HG03460 (cell line): Measurements from ENCODE around the gene IL1RAPL2.

Experiments
- ATAC-seq: cut with Tn5 transposase; IDR thresholded peaks from one replicate; pipeline ENCODE4 v1.9.1; 2021; ENCODE audit not compliant: unreplicated experiment

The IL1RAPL2 gene

DNA sequence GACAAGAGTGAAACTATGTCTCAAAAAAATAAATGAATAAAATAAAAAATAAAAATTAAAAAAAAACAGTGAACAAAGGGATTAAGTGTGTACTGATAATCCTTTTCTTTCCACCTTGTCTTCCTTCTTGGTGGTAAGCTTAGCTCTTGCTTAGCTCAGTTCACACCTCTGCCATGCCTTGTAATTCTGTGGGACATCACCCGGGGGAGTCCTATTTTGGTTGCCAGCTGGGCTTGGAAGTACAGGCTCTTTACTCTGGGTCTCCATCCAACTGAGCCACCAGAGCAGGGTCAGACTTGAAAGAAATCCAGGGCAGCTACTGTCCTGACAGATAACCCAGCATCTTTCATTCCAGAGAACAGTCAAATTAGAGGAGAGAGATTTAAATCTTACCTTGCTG lies 858.7 kb downstream of the IL1RAPL2 start:
- no peak for ATAC-seq

DNA sequence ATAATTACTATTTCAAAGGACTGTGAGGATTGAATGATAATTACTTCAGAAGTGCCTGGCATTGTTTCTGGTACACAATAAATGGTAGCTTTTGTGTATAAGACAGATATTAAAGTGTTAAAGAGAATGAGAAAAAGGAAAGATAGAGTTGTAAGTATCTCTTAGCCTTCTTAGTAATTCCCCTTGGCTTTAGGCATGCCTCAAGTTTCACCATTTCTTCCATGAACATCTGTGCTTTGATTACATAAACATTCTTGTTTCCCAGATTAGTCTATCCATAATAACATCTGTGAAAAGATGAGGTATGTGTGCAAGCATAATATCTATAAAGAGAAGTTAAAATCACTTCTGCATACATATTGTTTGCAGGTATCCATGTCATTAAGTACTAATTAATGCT lies 885.4 kb downstream of the IL1RAPL2 start:
- no peak for ATAC-seq

DNA sequence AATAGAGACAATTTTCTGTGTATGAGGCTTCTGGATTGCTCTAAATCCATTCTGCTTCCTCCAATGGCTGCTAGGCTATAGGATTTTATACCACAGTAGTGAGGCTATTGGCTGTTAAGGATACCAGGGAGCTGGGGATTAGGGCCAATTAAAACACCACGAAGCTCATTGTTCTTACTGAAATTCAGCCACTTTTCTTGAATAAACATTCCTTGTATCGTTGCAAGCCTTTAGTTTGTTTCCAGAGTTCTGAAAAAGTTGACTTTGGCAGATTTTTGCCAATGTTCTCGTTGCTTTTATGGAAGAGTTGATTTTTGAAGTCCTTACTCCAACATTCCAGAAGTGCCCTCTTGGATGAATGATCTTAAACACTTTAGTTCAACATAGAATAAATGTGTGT lies 892.8 kb downstream of the IL1RAPL2 start:
- no peak for ATAC-seq

DNA sequence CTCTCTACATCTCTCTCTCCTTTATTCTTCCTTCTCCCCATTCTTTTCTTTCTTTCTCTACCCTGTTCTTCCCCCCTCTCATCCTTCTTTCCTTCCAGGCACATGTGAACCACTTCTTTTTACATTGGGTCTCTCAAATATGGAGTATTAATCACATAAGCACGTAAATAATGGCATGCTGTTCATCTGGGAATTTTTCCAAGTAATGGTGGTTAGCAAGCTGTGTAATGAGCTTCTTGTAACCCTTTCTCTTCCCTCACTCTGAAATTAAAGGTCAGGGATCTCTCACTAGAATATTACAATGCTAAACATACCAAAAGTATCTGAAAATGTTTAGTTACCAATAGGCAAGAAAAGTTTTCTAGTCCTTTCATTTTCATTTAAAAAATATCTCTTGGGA lies 894.4 kb downstream of the IL1RAPL2 start:
- ATAC-seq = no peak

DNA sequence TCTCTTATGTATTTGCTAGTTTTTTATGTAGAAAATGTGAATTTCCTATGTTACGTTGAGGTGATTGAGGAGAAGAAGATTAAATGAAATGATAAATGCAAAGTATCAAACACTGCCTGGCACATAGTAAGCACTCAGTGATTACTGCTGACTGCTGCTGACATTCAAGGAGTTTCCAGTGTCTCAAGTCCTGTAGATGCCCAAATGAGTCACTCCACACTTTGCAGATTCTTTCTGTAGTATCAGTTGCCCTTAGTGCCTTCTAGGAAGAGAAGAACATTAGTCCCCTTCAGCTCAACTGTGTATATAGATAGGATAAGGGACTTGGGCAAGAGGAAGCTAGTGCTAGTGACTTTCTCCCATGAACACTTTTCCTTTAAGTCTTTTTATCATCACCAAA lies 895.0 kb downstream of the IL1RAPL2 start:
- no peak for ATAC-seq

DNA sequence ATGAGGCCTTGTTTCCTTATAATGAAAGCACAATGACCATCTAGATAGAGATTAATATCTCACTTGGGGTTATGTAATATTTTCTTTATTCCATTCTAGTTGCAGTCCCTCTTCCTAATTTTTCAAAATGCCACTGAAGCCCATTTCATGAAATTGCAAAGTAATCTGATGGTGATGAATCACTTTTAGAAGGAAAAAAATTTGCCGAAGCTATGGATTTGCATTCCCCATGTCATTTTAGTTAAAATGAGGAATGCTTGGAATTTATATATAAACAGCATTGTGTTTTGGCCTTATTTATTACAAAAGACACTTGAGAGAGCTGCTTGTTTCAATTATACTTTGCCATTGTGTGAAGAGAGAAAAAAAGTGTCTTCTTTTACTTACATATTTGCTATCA lies 896.2 kb downstream of the IL1RAPL2 start:
- ATAC-seq = no peak

DNA sequence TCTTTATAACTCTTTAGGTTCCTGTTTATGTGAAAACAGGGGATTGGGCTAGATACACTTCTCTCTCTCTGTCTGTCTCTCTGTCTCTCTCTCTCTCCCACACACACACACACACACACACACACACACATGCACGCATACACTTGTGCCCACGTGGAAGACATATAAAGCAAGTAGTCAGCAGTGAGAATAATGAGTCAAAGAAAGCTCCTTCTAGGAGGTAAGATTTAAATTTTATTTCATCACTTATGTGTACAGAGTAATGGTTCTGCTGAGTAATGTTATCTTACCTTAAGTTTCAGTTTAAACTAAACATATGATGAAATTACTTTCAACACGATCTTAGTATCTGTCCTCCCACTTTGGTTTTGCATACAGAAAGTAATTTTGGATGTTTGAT lies 897.5 kb downstream of the IL1RAPL2 start:
- ATAC-seq = no peak

DNA sequence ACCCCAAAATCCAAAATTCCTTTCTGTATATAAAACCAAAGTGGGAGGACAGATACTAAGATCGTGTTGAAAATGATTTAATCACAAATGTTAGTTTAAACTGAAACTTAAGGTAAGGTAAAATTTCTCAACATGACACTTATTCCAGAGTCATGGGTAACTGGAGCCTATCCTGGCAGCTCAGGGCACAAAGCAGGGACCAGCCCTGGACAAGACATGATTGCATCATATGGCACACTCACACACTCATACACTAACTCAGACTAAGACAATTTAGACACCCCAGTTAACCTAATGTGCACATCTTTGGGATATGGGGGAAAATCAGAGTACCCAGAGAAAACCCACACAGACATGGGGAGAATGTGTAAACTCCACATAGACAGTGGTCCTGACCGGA lies 898.6 kb downstream of the IL1RAPL2 start:
- no peak for ATAC-seq

DNA sequence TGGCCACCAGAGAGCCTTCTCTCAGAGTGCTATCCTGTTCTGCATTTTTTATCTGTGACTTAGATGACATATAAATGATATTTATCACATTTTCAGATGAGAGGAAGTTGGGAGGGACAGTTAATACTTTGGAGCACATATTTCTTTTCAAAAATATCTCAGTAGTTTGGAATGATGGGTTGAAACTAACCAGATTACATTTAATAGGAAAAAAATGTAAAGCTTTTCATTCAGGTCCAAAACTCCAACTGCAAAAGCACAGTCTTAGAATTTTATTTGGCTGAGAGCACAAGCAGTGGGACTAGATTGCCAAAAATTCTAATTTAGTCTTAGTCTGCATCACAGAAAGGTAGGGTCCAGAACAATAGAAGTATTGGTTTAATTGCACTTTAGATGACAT lies 902.7 kb downstream of the IL1RAPL2 start:
- no peak for ATAC-seq

DNA sequence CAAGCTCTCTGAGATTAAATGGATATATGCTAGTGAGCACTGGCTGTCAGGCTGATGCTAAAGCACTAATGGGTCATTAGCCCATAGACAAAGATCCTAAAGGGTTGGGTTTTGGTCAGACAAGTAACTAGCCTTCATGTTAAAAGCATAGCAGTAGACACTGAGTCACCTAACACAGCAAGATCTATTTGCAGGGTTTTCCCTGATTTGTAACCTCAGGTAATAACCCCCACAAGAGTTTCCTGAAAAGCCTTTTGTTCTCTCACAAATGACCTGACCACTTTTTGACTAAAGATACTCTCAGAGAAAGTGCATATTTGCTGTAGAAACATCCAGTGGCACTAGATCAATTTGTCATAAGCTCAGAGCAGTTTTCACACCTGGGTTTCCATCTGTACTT lies 905.6 kb downstream of the IL1RAPL2 start:
- no peak for ATAC-seq

DNA sequence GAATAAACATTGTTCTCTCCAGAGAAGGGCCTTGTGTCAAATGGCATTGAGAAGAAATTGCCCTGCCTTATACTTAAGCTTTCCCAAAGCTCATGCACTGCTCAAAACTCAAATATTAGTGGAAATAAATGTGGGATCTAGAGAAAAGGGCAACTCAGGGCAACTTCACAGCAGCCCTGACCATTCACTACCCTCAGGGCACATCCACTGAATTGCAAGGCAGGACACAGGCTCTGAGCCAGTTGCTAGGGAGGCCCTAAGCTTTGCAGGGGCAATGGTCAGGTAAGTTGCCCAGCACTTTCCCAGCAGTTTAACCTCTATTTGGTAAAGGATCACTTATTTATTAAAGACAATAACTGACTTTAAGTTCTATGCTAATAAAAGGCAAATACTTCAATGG lies 909.8 kb downstream of the IL1RAPL2 start:
- no peak for ATAC-seq

DNA sequence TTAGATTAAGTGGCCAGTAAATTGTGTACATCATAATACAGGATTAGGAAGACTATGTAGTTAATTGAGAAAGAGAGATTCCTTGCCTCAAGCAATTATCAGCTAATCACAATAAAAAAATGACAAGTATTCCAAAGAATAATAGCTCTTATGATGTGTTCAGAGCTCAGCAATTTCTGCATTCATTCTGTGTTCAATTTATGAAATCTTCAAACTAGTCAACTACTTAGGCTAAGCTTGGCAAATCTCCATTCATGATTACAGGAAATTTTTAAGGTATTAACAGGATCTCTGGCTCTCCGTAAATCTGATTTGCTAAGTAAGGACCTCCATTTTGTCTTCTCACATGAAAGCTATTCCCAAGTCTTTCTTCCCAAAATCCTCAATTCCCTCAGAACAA lies 911.4 kb downstream of the IL1RAPL2 start:
- ATAC-seq = no peak

DNA sequence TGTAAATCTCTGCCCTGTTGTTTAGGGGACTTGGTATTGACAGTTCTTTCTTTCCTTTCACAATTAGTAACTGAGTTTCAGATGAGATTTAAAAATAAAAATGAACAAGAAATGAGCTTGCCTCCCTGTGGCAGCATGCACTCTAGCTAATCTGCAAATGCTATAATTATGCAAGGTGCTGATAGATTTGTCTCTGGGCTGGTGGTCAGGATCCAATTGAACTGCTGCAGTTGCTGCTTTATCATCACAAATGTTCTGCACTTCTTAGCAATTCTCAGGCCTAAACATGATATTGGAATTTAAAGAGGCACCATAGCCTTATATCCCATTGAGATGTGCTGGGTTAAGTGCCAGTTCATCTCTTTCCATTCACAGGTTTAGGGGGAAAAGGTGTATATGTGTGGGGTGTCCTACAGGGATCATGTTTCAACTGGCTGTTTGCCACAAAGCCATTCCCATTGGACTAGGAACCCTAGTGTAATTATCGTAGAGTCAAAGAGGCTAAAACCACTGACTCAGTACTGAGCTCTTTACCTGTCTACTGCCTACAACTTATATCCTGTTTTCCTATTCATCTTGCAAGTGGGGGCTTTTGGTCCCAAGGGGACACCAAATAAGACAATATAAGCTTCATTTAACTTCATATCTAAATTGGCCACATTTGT lies 914.8 kb downstream of the IL1RAPL2 start:
- no peak for ATAC-seq

DNA sequence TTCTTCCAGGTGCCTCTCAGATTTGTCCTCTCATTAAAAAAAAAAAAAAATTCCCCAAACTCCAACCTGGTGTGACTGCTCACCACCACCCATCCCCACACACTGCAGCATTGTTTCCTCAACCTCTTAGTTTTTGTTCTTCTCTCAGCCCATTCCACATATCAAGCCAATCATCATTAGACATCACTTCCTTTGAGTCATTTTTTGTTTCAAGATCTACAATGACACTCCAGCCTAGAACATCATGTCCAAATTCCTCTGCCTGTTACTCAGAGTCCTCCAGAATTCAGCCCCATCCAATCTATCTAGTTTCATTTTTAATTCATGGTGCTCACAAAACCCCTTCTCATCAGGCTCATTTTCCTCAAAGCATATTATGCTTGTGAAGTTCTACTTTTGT lies 917.0 kb downstream of the IL1RAPL2 start:
- no peak for ATAC-seq

DNA sequence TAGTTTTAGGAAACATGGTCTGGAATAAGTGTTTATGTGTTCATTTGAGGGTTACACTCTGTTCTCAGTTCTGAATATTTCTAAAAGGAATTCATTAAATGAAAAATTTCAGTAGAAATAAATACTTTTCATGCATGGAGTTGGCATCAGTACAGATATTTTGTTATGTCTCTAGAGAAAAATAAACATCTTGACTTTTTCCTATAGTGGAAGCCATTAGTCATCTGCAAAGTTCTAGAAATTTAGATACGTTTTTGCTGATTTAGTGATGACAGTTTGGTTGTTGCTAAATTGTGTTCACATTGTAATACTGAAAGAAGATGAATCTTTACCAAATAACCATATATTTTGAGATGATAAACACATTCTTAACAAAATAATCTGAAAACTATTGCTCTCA lies 922.7 kb downstream of the IL1RAPL2 start:
- ATAC-seq = no peak

DNA sequence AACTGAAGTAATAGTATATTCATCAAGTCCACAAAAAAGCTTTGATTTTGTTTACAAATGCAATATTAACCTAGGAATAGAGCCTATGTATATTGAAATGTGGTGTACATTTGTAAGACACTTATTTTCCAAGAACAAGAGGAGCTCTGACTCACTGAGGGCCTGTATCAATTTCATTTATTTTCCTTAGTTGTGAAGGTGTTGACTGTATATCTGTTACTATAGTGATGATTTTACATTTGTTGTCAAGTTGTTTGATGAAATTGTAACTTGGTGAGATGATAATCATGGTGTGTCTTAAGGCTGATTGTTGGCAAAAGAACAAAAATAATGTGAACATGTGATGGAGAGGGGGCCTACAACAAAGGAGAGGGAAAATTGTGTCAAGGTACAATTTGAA lies 929.4 kb downstream of the IL1RAPL2 start:
- no peak for ATAC-seq

DNA sequence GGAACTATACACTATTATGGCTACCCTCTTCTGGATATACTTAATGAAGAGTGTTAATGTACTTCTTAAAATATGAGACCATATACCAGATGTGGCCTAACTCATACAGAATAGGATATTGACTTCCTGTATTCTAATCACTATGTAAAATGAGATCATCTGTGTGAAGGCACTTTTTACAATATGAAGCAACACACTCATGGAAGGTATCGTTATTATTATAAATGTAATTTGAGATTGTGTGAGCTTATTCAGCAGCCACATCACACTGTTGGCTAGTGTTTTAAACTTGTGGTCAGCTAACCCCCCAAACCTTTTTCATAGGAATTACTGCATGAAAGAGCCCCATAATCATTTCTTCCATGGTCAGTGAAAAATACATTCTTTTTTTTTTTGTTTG lies 936.3 kb downstream of the IL1RAPL2 start:
- ATAC-seq = no peak

DNA sequence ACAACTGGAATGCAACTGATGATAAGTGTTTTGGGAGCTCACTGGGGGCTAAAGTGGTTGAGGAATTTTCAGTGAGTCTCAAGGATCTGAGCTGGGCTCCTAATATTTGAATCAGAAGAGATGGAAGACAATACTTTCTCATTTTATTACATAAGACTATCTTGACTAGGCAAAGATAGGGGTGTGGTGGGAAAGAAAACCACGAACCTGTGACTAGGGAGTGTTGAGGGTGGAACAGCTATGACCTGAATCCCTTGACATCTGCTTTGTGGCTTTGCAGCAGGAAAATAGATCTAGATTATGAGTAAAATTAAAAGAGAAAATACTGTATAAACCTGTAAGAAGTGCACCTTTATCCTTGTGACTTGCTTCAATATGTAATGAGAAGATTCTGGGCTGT lies 949.6 kb downstream of the IL1RAPL2 start:
- no peak for ATAC-seq

DNA sequence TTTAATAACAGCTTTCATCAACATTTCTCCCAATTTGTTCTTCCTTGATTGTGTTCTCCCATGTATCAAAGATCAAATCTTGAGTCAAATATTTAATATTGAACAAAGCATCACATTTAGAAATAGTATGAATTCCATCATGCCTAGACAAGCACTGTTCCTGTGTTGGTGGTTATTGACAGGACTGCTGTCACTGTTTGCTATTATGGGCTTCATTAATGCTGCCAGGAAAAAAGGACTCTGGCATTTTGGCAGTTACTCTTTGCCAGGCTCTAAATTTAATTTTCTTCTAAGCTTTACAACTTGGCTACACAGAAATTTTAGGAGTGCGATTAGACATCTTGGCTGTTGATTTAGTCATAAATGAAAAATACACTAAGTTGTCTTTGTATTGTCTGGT lies 960.4 kb downstream of the IL1RAPL2 start:
- ATAC-seq = no peak

DNA sequence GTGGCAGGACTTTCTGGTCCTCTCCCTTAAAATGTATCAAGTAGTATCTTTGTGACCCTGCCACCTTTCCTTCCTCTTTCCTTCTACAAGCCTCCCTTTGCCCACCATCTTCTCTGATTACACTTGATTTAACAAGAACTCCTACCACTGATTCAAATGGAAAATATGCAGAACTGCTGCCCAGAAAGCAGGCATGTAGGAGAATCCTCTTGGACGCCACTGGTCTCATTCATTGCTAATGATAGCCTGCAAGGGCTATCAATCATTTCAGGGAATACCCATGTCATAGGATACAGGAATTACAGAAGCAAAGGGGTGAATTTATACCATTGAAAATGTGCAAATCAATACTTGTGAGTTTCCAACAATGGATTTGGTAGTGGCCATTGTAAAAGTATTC lies 961.8 kb downstream of the IL1RAPL2 start:
- no peak for ATAC-seq

DNA sequence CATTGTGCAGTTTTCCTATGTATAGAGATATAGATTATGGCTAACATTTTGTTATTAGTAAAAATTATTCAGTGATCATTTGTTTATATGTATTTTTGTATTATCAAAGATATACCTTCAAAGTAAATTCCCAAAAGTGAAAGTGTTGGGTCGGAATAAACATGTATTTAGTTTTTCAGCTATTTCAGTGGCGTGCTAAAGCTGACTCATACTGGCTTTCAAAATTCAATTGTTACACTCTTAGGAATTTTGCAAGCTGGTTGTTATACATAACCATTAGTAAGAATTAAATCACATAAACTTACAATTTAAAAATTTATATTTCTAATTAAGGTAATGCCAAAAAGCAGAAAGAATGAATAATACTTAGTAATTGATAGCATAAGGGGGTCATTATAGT lies 968.0 kb downstream of the IL1RAPL2 start:
- ATAC-seq = no peak

DNA sequence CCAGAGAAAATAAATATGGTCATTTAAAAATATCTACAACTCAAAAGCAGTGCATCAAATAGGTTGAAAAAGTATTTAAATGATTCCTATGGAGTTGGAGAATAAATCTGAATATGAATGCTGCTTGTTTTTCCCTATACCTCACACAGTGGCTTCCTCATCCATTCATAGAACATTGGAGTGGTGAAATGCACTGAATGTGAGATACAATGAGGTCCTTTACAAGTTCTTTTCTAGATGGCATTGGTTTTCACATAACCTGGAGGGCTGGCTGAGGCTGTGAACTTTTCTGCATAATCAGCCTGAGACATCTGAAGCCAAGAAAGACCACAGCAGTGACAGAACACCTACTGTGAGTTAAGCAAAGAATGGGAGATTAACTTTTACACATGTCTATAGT lies 977.3 kb downstream of the IL1RAPL2 start:
- ATAC-seq = no peak

DNA sequence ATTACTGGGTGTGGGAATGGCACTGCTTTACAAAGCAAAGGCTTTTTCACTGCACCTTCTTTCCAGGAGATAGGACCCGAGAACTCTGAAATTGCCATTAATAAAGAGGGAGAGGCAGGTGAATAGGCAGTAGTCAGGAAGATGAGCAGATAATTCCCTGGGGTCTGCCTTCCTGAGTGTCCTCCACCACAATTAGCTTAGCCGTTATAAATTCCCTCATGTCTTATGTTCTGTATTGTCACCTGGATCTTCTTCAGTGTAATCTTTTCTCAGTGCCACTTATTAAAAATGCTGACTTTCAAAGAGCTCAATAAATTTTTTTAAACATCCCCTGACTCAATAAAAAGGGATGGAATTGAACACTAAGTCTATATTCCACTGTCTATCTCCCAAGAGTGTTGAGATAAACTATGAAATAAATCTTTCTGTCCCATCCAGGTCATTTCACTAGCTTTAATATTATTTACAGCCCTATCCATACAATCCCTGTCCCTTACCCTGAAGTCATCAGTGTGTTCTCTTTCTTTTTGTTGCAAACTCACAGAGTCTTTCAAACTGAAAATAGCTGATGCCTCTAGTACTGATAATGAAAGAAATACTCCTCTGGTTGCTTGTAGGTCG lies 984.2 kb downstream of the IL1RAPL2 start:
- no peak for ATAC-seq
